Stimulated activated CD4-positive, alpha-beta T cell treated with anti-CD3 and anti-CD28 coated beads, TNF-alpha, amount 100 ng/mL, for 4 hours (primary cell): ENCODE measurements around the gene APOO.
"Not testable (repeated sequence)": the region's sequence is repeated elsewhere in the genome, so short reads cannot be mapped to it uniquely, and the experiment has no call there.

Experiments used
- DNase-seq, 3 experiments: peaks; one replicate each; pipeline ENCODE4 v3.0.0-alpha.2; 2020; ENCODE audit warnings: low read depth in 3 of 3

Gene APOO

GRCh38 chrX:23861215-23861896, 46.4 kb downstream of the APOO start:
- DNase-seq: no peak

DNA sequence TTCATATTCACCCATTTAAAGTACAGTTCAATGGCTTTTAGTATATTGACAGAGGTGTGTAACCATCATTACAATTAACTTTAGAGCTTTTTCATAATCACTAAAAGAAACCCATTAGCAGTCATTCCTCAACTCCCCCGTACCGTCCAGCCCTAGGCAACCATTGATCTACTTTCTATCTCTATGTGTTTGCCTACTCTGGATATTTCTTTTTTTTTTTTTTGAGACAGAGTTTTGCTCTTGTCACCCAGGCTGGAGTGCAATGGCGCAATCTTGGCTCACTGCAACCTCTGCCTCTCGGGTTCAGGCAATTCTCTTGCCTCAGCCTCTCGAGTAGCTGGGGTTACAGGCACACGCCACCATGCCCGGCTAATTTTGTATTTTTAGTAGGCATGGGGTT, 48.5 kb downstream of the APOO start:
- DNase-seq: not testable (repeated sequence)

DNA sequence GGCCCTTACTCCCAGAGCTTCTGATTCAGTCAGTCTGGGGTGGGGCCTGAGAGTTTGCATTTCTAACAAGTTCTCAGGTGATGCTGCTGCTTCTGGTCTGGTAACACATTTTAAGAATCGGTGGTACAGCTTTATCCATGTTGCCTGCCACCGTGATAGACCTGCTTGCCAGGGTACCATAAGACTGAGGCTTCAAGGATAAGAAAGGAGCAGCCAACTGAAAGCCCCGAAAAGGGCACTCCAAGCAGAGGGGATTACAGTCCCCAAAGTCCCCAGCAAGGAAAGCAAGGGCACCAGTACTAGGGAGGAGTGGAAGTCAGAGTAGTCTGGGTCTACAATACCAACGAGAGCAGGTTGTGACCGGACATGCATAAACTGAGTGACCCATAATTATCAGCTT, 49.8 kb downstream of the APOO start:
- DNase-seq: no peak

- no peak for DNase-seq
These were observed 50.4 kb downstream of the APOO start for GRCh38 chrX:23857363-23857762.

- DNase-seq: no peak
These were observed 52.2 kb downstream of the APOO start for GRCh38 chrX:23855569-23855968.

- no peak for DNase-seq
These were observed 52.8 kb downstream of the APOO start for GRCh38 chrX:23854945-23855344.

GRCh38 chrX:23854122-23854521, 53.6 kb downstream of the APOO start:
- DNase-seq: no peak

DNA sequence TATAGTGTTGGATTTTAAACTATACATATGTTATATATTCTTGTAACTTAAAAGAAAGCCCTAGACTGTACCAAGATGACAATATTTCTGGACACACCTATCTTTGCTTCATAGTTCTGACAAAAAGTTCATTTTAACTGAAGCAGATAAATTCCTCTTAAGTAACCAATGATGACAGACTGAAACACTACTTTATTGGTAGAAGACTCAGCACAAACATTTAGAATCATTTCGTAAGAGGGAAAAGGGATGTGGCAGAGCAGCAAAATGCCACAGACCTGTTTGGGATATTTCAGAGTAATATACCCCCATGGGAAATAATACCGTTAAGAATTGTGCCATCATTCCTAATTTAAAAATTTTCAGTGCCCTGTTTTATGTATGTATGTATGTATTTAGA, 56.2 kb downstream of the APOO start:
- DNase-seq: no peak

DNA sequence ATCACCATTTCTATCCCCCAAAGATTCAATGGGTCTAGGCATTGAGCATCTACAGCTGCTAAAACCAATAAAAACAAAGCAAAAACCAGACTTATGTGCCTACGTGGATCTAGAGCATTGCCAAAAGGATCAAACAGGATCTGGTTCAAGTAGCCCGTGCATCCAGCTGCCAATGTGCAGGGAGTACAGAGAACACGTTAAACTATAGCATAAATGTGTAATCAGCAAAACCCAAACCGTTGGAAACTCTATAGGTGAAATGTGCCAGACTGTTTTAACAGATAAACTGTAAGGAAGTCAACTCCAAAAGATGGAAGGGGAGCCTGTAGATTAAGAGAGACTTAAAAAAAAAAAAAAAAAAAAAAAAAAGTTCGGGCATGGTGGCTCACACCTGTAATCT, 58.5 kb downstream of the APOO start:
- DNase-seq: no peak

- DNase-seq: no peak
These were observed 62.4 kb downstream of the APOO start for GRCh38 chrX:23845351-23845817.

DNA sequence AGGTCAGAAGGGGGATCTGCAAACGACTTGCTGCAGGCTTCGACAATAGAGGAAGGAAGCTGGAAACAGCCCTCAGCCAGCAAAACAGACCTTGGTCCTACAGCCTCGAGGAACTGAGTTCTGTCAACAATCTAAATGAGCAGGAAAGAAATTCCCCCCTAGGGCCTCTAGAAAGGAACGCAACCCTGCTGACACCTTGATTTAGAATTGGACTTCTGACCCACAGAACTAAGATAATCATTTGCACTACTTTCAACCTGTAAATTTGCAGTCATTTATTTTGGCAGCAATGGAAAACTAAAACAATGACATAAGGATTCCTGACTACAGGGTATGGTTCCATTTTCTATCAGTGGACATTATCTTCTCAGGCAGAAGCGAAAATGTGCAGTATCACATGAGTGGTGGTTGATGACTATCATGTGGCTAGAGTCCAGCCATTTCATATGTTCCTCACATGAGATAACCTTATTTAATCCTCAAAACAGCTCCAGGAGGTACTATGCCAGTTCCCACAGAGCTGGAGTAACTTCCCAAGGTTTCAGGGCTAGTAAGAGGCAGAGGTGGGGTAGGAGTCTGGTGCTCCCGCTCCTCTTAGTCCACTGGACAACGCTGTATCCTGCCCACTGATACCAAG, 63.1 kb downstream of the APOO start:
- no peak for DNase-seq

GRCh38 chrX:23841847-23842522, 65.8 kb downstream of the APOO start:
- DNase-seq: no peak

- no peak for DNase-seq
These were observed 67.1 kb downstream of the APOO start for GRCh38 chrX:23840674-23841073.

- no peak for DNase-seq
These were observed 68.8 kb downstream of the APOO start for GRCh38 chrX:23838953-23839352.

DNA sequence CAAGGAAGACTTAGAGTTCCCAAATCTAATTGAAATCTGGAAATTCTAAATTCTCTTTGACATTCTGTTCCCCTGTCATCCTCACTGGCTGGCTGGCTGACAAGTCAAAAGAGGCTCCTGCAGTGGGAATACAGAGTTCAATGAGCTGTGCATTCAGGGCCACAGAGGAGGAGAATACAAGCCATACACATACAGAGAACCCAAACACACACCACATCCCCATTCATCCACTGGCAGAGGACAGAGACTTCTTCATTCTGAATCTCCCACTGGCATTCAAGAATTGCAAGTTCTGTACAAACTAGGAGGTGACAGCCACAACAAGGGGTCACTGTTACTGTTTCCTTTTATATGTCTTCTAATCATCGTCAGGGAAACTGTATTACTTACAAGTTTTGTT, 75.0 kb downstream of the APOO start:
- DNase-seq: no peak

- DNase-seq: no peak
These were observed 78.9 kb downstream of the APOO start for GRCh38 chrX:23828881-23829280.

GRCh38 chrX:23826653-23827052, 81.1 kb downstream of the APOO start:
- no peak for DNase-seq

DNA sequence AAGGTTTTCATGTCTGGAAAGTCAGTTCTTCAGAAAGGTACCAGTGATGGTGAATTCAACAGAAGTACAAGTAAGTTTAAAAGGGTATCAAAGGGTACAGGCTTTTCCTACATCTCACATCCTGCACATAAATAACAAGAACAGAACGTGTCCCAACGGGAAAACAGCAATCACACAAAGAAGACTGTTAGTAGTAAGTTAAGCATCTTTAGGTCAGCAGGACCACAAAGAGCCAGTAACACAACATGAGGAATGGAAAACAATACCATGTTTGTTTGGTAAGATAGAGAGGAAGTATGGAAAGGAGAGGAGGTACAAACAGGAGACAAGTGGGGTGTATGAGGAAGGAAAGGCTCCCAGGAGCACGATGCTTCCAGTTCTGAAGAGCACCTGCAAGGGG, 81.5 kb downstream of the APOO start:
- no peak for DNase-seq

DNA sequence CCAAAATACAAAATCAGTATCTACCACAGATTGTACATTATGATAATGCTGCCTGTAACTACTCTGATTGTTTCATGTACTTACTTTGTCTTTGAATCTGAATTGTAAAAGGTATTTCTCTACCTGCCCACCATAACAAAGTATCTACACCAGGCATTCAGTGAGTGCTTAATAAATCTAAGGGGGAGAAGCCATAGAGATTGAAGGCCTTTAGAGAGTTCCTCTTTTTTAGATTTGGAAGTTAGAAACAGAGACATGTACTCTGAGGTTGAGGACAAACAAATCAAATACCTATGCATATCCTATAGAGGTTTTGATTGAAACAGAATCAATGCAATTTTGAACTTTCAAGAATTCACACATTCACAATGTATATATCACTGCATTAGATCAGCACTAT, 82.1 kb downstream of the APOO start:
- DNase-seq: no peak

- no peak for DNase-seq
These were observed 84.9 kb downstream of the APOO start for GRCh38 chrX:23822841-23823240.

DNA sequence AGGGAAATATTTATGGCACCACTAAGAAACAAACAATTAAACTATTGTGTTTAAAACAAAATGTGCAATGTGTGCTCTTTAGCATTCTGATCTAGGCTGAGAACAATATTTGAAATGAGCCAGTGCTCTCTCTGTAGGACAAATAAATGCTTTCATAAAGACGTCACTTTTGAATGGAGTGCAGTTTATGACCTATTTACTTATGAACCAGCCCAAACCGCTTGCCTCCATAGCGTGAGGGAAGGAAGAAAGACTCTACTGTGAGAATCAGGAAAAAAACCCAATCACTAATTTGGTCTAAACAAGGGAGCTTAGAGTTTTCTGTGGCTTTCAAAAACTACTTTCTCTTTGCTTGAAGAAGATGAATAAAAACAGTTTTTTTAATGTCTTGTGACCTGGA, 85.3 kb downstream of the APOO start:
- DNase-seq: no peak

DNA sequence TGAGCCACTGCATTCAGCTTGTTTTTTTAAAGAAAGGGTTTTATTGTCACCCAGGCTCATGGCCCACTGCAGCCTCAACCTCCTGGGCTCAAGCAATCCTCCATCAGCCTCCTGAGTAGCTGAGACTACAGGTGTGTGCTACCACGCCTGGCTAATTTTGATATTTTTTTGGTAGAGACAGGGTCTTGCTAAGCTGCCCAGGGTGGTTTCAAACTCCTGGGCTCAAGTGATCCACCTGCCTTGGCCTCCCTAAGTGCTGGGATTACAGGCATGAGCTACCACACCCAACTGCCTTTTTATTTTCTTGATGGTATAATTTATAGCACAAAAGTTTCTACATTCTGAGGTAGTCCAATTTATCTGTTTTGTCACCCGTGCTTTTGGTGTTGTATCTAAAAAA, 85.9 kb downstream of the APOO start:
- DNase-seq: no peak

GRCh38 chrX:23820235-23820782, 87.4 kb downstream of the APOO start:
- no peak for DNase-seq
